ENCODE measurements around the gene SMIM20.

SMIM20 gene

GRCh38 chr4:25954293-25954904 is 40.4 kb downstream of the SMIM20 start:
- DNase-seq (ENCODE audit: low read depth in 2 of 2) = no peak

DNA sequence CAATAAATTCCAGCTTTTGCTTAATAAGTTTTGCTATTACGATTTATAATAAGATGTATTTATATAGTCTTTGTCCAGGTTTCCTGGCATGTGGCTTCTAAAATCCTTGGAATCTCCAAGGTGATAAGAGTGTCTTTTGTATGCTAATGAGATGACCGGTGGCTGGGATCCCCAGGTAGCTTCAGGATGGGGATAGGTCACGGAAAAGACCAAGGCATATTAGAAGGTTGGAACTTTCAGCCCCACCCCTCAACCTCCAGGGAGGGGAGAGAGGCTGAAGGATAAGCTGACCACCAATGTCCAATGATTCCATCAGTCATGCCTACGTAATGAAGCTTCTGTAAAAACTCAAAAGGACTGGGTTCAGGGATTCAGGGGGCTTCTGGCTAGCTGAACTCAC is 41.7 kb downstream of the SMIM20 start:
- DNase-seq (ENCODE audit: low read depth in 2 of 2) = no peak

DNA sequence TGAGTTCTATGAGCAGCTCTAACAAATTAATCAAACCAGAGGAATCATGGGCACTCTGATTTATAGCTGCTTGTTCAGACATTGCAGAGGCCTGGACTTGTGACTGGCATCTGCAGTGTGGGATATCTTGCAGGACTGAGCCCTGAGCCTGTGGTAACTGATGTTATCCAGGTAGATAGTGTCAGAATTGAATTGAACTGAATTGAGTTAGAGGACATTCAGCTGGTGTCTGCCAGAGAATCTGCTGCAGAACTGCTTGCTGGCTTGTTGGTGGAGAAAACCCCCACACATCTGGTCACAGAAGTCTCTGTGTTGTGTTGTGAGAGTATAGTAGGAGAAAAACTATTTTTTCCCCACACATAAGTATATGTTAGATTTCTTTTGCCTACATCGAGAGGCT is 42.2 kb downstream of the SMIM20 start:
- DNase-seq (ENCODE audit: low read depth in 2 of 2) = no peak

- DNase-seq (ENCODE audit: low read depth in 2 of 2) = no peak
These were observed 44.1 kb downstream of the SMIM20 start for GRCh38 chr4:25958110-25958509.

- no peak for DNase-seq (ENCODE audit: low read depth in 2 of 2)
These were observed 48.4 kb downstream of the SMIM20 start for GRCh38 chr4:25962393-25962792.

GRCh38 chr4:25965629-25966028 is 51.6 kb downstream of the SMIM20 start:
- no peak for DNase-seq (ENCODE audit: low read depth in 2 of 2)

GRCh38 chr4:25966171-25966570 is 52.2 kb downstream of the SMIM20 start:
- DNase-seq (ENCODE audit: low read depth in 2 of 2) = peak in 1 of 2 experiments; percentile 28

DNA sequence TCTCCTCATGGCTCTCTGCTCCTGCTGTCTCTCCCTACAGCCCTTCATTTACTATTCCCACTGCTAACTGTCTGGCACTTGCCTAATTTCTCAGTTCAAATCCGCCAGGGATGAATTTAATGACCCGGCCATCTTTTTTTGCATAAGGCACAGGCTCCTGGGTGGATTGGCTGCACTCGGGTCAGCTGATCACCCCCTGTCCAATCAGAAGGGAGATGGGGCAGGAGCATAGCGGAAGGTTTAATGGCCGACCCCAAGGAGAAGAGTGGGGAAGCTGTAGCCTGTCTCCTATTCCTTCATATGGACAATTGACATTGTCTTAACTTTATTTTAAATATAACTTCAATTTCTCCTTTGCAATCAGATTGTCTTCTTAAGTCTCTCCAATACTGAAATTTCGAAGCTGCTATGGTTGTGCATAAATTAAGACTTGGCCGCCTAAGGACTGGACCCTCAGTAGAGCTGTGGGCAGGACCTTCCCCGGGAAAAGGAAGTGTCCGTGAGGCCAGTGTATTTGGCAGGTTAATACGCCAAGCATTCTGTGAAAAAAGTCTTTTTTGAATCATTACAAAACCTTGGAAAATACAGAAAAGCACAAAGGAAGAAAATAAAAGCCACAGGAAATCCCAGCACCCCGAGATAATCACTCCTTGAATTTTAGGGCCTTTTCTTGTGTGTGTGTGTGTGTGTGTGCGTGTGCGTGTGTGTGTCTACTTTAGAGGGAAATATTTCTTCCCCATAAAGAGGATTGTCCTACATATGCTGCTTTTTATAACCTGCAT is 55.5 kb downstream of the SMIM20 start:
- DNase-seq (ENCODE audit: low read depth in 2 of 2) = no peak

- DNase-seq (ENCODE audit: low read depth in 2 of 2) = peak; percentile 20 to 26
These were observed 56.2 kb downstream of the SMIM20 start for GRCh38 chr4:25970226-25970675.

DNA sequence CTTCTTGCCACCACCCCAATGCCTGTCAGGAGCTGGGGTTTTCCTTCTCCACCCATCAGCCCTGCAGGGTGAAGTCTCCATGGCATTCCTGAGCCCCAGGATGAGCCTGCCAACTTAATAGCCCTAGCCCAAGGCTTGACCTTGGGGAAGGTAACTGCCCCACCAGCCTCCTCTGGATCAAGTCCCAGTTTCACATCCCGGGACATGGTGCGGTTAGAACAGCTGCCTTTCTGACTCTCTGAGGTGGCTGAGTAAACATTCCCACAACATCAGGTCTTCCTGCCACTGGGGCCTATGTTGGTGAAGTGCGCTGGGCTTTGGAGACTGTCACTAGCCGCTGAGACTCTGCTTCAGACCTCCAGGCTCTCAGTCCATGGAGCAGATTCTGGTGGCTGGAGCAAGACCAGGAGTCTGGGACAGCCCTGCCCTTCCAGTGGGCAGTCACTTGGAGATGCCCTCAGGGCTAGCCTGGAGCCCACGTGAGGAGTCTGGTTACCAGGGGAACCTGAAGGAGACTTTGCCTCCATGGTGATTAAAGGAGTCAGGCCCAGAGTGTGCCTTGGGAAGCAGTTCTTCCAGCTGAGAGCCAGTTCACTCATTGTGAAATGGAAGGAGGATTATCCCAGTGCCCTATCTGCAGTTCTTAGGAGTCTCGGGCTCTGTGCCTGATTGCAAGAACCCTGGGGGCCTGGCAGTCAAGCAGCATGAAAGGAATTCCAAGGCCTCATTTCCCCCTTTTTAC is 56.8 kb downstream of the SMIM20 start:
- no peak for DNase-seq (ENCODE audit: low read depth in 2 of 2)

- DNase-seq (ENCODE audit: low read depth in 2 of 2) = no peak
These were observed 58.3 kb downstream of the SMIM20 start for GRCh38 chr4:25972366-25972765.

- no peak for DNase-seq (ENCODE audit: low read depth in 2 of 2)
These were observed 59.1 kb downstream of the SMIM20 start for GRCh38 chr4:25972984-25973745.

- DNase-seq (ENCODE audit: low read depth in 2 of 2) = no peak
These were observed 62.8 kb downstream of the SMIM20 start for GRCh38 chr4:25976780-25977179.

- DNase-seq (ENCODE audit: low read depth in 2 of 2) = no peak
These were observed 63.6 kb downstream of the SMIM20 start for GRCh38 chr4:25977397-25978170.

DNA sequence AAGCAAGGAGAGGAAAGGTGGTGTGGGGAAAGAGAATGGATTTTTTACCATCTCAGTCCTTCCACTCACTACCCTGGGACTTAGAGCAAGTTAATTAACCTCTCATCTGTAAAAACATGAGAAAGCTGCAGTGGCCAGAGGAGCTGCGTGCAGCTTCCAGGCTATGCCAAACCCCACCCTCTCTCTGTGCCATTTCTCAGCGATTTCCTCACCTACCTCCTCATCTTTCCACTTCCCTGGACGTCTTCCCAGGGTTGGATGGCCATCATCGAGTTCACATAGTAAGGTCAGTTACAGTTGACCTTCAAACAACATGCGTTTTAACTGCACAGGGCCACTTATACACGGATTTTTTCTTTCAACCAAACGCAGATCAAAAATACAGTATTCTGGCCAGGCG is 64.3 kb downstream of the SMIM20 start:
- DNase-seq (ENCODE audit: low read depth in 2 of 2) = no peak
